A673 (cell line): Measurements from ENCODE around the gene ENOX2. TPM values are rescaled to one million over a fixed set of nuclear protein-coding genes. Genes with fewer than 3 reads are reported as not detected.

Experiments used
- BruUV-seq: library from RNA; stranded (reverse); fragments of 400-500 nt; replicated peaks from 2 replicates; lab custom pipeline; 2021; lab: Mats Ljungman, UMichigan
- CTCF ChIA-PET: fragments of 300-600 bp; sonication (Branson Sonifier 250); formaldehyde crosslinking; loops from one replicate; lab custom pipeline; 2022; ENCODE audit warnings: antibody characterized with exemption; lab: Charles Lee
- POLR2A ChIA-PET: fragments of 300-600 bp; sonication (Branson Sonifier 250); formaldehyde crosslinking; loops from one replicate; lab custom pipeline; 2022; ENCODE audit warnings: antibody characterized with exemption; ENCODE audit not compliant: low non-redundant PET; lab: Charles Lee
- DNase-seq: peaks from one replicate; pipeline ENCODE4 v3.0.0-alpha.2; 2015; ENCODE audit warnings: low spot score
- H3K27ac ChIP-seq: fragments of 200-600 bp; sonication (generic); 2 replicates; pipeline ENCODE4 v1.5.1; 2016; ENCODE audit warnings: mixed run types, low read depth, mild to moderate bottlenecking, mixed read lengths, antibody characterized with exemption, low read length; ENCODE audit not compliant: poor library complexity, severe bottlenecking
- H3K27me3 ChIP-seq: fragments of 200-600 bp; sonication (generic); replicated peaks from 2 replicates; pipeline ENCODE4 v1.6.1; 2017; ENCODE audit warnings: mixed run types, low read depth, mild to moderate bottlenecking, mixed read lengths, antibody characterized with exemption, low read length; ENCODE audit not compliant: insufficient read depth, poor library complexity
- H3K36me3 ChIP-seq: fragments of 200-600 bp; sonication (generic); 2 replicates; pipeline ENCODE4 v1.6.1; 2016; ENCODE audit warnings: mixed run types, mild to moderate bottlenecking, mixed read lengths, antibody characterized with exemption, low read length; ENCODE audit not compliant: insufficient read depth, poor library complexity, severe bottlenecking
- H3K4me1 ChIP-seq: fragments of 200-600 bp; sonication (generic); 2 replicates; pipeline ENCODE4 v1.6.1; 2017; ENCODE audit warnings: mixed run types, mild to moderate bottlenecking, mixed read lengths, antibody characterized with exemption, low read length; ENCODE audit not compliant: insufficient read depth, poor library complexity, severe bottlenecking
- H3K4me3 ChIP-seq: fragments of 200-600 bp; sonication (generic); 2 replicates; pipeline ENCODE4 v1.5.1; 2016; ENCODE audit warnings: low read depth, mixed run types, mild to moderate bottlenecking, mixed read lengths, low read length; ENCODE audit not compliant: poor library complexity, severe bottlenecking
- H3K9me3 ChIP-seq: fragments of 200-600 bp; sonication (generic); 2 replicates; pipeline ENCODE4 v1.6.1; 2016; ENCODE audit warnings: mixed run types, low read depth, mild to moderate bottlenecking, mixed read lengths, antibody characterized with exemption, low read length; ENCODE audit not compliant: poor library complexity, severe bottlenecking
- EZH2 ChIP-seq: fragments of 200-600 bp; sonication (generic); IDR thresholded peaks from 2 replicates; pipeline ENCODE4 v1.6.1; 2017; ENCODE audit warnings: borderline replicate concordance, low read depth, mild to moderate bottlenecking, mixed read lengths, antibody characterized with exemption, low read length; ENCODE audit not compliant: poor library complexity, severe bottlenecking
- intact Hi-C: fragments of 100-400 bp; cut with micrococcal nuclease; formaldehyde crosslinking; loops from one replicate; pipeline ENCODE4 v1.10.0; 2022; ENCODE audit not compliant: unreplicated experiment
- total RNA-seq: library from RNA; stranded (reverse); gene quantifications from 2 replicates; pipeline ENCODE4 v1.2.3, GENCODE V29; 2021
- TF ChIP-seq, protein P1 (sequence below): fragments of 300-800, 200-600 bp; sonication (generic); conservative IDR thresholded peaks from 2 replicates; pipeline ENCODE4 v1.5.1; 2017; ENCODE audit warnings: low read depth, mild to moderate bottlenecking, antibody characterized with exemption, low read length, moderate library complexity, mixed read lengths

The ENOX2 gene
- total RNA-seq, 1 experiment from 2014 or later, result 12.9 TPM

DNA sequence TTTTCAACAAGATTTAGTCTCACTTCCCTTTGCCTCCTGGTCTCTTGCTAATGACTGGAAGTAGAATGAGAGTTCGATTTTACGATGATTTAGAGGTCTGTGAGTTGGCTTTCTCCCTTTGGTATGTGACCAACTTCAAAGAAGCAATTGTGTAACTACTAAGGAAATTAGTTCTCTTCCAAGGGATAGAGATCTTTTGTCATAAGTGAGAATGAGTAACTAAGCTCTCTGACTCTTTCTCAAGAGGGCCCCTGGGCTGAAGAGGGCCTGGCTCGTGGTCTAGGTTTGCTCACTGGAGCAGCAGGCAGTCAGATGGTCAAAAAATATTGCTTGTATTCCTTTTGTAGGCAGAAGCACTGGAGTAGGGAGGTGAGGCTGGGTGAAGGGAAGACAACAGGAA lies 176.3 kb downstream of the ENOX2 start:
- H3K9me3 ChIP-seq, result peaks cover 9% of the 10 kb centered on the region
- no peak for DNase-seq
- intact Hi-C loops, result no loop called here
- no peak overlapping the region for H3K4me3 ChIP-seq
- H3K4me1 ChIP-seq, result no peaks in the 10 kb centered on the region
- H3K27me3 ChIP-seq, result no peaks in the 10 kb centered on the region
- ChIA-PET POLR2A (no interaction called here), CTCF (no interaction called here)
- H3K27ac ChIP-seq, result no peak overlapping the region
- H3K36me3 ChIP-seq, result no peaks in the 10 kb centered on the region
- no peak for TF ChIP-seq EZH2
- TF ChIP-seq, protein P1, sequence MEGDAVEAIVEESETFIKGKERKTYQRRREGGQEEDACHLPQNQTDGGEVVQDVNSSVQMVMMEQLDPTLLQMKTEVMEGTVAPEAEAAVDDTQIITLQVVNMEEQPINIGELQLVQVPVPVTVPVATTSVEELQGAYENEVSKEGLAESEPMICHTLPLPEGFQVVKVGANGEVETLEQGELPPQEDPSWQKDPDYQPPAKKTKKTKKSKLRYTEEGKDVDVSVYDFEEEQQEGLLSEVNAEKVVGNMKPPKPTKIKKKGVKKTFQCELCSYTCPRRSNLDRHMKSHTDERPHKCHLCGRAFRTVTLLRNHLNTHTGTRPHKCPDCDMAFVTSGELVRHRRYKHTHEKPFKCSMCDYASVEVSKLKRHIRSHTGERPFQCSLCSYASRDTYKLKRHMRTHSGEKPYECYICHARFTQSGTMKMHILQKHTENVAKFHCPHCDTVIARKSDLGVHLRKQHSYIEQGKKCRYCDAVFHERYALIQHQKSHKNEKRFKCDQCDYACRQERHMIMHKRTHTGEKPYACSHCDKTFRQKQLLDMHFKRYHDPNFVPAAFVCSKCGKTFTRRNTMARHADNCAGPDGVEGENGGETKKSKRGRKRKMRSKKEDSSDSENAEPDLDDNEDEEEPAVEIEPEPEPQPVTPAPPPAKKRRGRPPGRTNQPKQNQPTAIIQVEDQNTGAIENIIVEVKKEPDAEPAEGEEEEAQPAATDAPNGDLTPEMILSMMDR, result no peak
- BruUV-seq, result no TSS peak

DNA sequence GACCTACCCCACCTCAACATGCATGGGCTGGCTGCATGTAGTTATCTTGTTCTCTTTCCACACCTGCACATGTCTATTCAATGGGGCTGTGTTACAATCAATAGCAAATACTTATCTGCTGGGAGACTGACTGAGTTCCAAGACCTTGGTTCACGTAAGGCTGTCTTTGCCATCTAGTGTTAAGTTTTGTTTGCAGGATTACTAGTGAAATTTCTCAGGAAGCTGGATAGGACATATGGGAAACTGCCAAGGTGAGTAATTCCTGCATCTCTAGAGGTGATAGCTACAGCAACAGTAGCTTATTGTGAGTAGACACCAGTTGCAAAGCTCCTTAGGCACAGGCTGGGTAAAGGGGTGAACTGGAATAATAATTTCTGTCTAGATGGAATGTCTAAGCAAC lies 177.5 kb downstream of the ENOX2 start:
- TF ChIP-seq, protein P1, result no peak
- TF ChIP-seq EZH2, result no peak
- no peak for DNase-seq
- no TSS peak for BruUV-seq

DNA sequence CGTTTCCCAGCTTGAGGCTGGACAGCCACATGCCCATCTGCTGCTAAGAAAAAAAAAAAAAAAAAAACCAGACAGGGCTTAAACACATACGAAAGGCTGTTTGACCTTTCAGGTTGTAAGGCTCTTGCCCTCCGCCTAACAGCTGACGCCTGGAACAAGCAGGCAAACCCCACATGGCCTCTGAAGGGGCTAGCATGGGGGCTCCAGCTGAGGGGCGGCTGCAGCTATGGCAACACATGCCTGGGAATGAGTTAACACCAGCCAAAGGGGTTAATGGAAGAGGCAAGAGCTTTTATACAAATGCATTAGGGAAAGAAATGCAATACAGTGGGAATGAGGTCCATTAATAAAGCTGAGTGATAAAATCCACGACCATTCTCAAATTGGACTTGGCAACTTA lies 183.6 kb downstream of the ENOX2 start:
- TF ChIP-seq, protein P1, result no peak
- no peak for TF ChIP-seq EZH2
- ChIA-PET CTCF (no interaction called here), POLR2A (no interaction called here)

More for the DNA sequence above, 177.5 kb downstream of the ENOX2 start:
- Histone ChIP-seq H3K4me3 (no peak overlapping the region), H3K36me3 (no peaks in the 10 kb centered on the region), H3K9me3 (peaks cover 8% of the 10 kb centered on the region), H3K27ac (no peak overlapping the region), H3K4me1 (no peaks in the 10 kb centered on the region), H3K27me3 (no peaks in the 10 kb centered on the region)
- CTCF ChIA-PET, result no interaction called here
- POLR2A ChIA-PET, result no interaction called here
- intact Hi-C loops, result no loop called here

More for the DNA sequence above, 183.6 kb downstream of the ENOX2 start:
- H3K27ac ChIP-seq, result no peak overlapping the region
- H3K27me3 ChIP-seq, result no peaks in the 10 kb centered on the region
- intact Hi-C loops, result no loop called here
- H3K9me3 ChIP-seq, result no peaks in the 10 kb centered on the region
- H3K4me3 ChIP-seq, result no peak overlapping the region
- H3K36me3 ChIP-seq, result no peaks in the 10 kb centered on the region
- no TSS peak for BruUV-seq
- DNase-seq, result no peak
- H3K4me1 ChIP-seq, result no peaks in the 10 kb centered on the region
